ENCODE measurements around the gene ZFP36L1. TPM values are rescaled to one million over a fixed set of nuclear protein-coding genes. Genes with fewer than 3 reads are reported as not detected.

Gene ZFP36L1
- total and polyA plus RNA-seq, 2 of the 13 experiments (the other 11 are each of a cell fraction or from before 2014, with no cell fraction given), result 7.4 to 10.2 TPM

GRCh38 chr14:68842298-68842697 is 49.4 kb upstream of the ZFP36L1 start:
- Histone ChIP-seq H3K4me1 (ENCODE audit: insufficient read depth, low read length) (0 out of 2 replicates have a peak, but pooled peaks cover 5% of the 10 kb centered on the region), H3K4me3 (replicated peaks in 1 of 3; ENCODE audit: insufficient read depth in 1 of 3, low read depth in 2 of 3, low read length in 3 of 3) (no peak overlapping the region), H3K4me2 (ENCODE audit: low read depth, low read length) (no peak overlapping the region), H3K9me3 (ENCODE audit: low read length) (no peaks in the 10 kb centered on the region), H3K27me3 (ENCODE audit: control insufficient read depth in 1 of 2, insufficient read depth in 2 of 2, low read length in 2 of 2) (no peaks in the 10 kb centered on the region), H3K9ac (ENCODE audit: insufficient read depth, low read depth, low read length) (no peak overlapping the region), H3K79me2 (ENCODE audit: insufficient read depth, low read length) (no peaks in the 10 kb centered on the region), H2AFZ (ENCODE audit: low read length) (no peak overlapping the region), H3K36me3 (replicated peaks in 1 of 2; ENCODE audit: control insufficient read depth in 1 of 2, insufficient read depth in 2 of 2, low read length in 2 of 2) (no peaks in the 10 kb centered on the region), H4K20me1 (ENCODE audit: insufficient read depth, low read length) (no peaks in the 10 kb centered on the region), H3K27ac (ENCODE audit: extremely low read length, insufficient read depth, low read length) (no peak overlapping the region)
- WGBS (ENCODE audit: low lambda C conversion rate), result 46% methylated on average over 5 of the region's 5 CpGs
- ChIA-PET CTCF (ENCODE audit: low intra/inter-chr PET ratio, low total read pairs) (interaction anchor here (2.4 kb wide), 1 partner anchor 899 kb away, joined by 7 read pairs; no protein-coding TSS in a partner anchor), POLR2A (no interaction called here)
- ATAC-seq (no peak), DNase-seq (ENCODE audit: low spot score) (no peak), FAIRE-seq (no peak)
- no TSS peak for BruUV-seq (replicated peaks)
- no peak for TF ChIP-seq ZNF614 (CRISPR knock-in tag; IDR thresholded peaks at IDR 0.05; ENCODE audit: borderline replicate concordance)
- TF ChIP-seq ZNF570 (CRISPR knock-in tag; IDR thresholded peaks at IDR 0.05; ENCODE audit: borderline replicate concordance), result no peak
- TF ChIP-seq ZSCAN22 (CRISPR knock-in tag; IDR thresholded peaks at IDR 0.05), result no peak
- no peak for TF ChIP-seq FOXK1 (CRISPR knock-in tag; IDR thresholded peaks at IDR 0.05; ENCODE audit: borderline replicate concordance, low read depth)
- TF ChIP-seq ZNF431 (CRISPR knock-in tag; IDR thresholded peaks at IDR 0.05; ENCODE audit: borderline replicate concordance, low read depth), result no peak
- no peak for TF ChIP-seq DZIP1 (CRISPR knock-in tag; IDR thresholded peaks at IDR 0.05)
- TF ChIP-seq ZNF468 (CRISPR knock-in tag; IDR thresholded peaks at IDR 0.05), result no peak
- no peak for TF ChIP-seq CEBPG (CRISPR knock-in tag; IDR thresholded peaks at IDR 0.05)
- TF ChIP-seq CERS6 (CRISPR knock-in tag; IDR thresholded peaks at IDR 0.05), result no peak
- no peak for TF ChIP-seq RBAK (CRISPR knock-in tag; IDR thresholded peaks at IDR 0.05)
- no peak for TF ChIP-seq LCORL (IDR thresholded peaks at IDR 0.05)
- TF ChIP-seq LCORL (CRISPR knock-in tag; IDR thresholded peaks at IDR 0.05), result no peak
- TF ChIP-seq ARID5B (CRISPR knock-in tag; IDR thresholded peaks at IDR 0.05), result no peak
- TF ChIP-seq ZNF451 (CRISPR knock-in tag; IDR thresholded peaks at IDR 0.05), result no peak
- TF ChIP-seq KAT2B (IDR thresholded peaks at IDR 0.05; ENCODE audit: borderline replicate concordance, low read depth, low read length), result no peak
- no peak for TF ChIP-seq WIZ (CRISPR knock-in tag; IDR thresholded peaks at IDR 0.05)
- TF ChIP-seq ZFX (CRISPR knock-in tag; IDR thresholded peaks at IDR 0.05; ENCODE audit: low read depth), result no peak
- TF ChIP-seq MXD3 (CRISPR knock-in tag; IDR thresholded peaks at IDR 0.05), result no peak
- TF ChIP-seq PHF5A (CRISPR knock-in tag; IDR thresholded peaks at IDR 0.05; ENCODE audit: low read depth, unreplicated experiment), result no peak
- in situ Hi-C loops (cut with HindIII; ENCODE audit: extremely low pct_ligation_motif_present, low pct_unique_long_range_greater_than_20kb), result no loop called here
- intact Hi-C loops (cut with micrococcal nuclease; ENCODE audit: unreplicated experiment), result loop anchor here (5.0 kb wide), 1 partner anchor 900 kb away; no protein-coding TSS in a partner anchor

Data from HepG2 (cell line).